Transverse colon (tissue), 4 donors: ENCODE data around the gene CTNNBL1. TPM values are rescaled to one million over a fixed set of nuclear protein-coding genes. Genes with fewer than 3 reads are reported as not detected.
"Not testable (repeated sequence)": the region's sequence is repeated elsewhere in the genome, so short reads cannot be mapped to it uniquely, and the experiment has no call there.

Experiments
- DNase-seq: peaks from one replicate; pipeline ENCODE4 v3.0.0-alpha.2; 2019
- H3K27ac ChIP-seq, 4 donors: fragments of 200-600 bp; sonication (generic); 2 replicates each; pipeline ENCODE4 v1.5.1; 2016 to 2018; ENCODE audit warnings: inconsistent platforms in 4 of 4
- H3K27me3 ChIP-seq: fragments of 200-600 bp; sonication (generic); 2 replicates; pipeline ENCODE4 v1.5.1; 2017; ENCODE audit warnings: inconsistent platforms
- H3K36me3 ChIP-seq, 4 donors: fragments of 200-600 bp; sonication (generic); 2 replicates each; pipeline ENCODE4 v1.5.1; 2017 to 2019; ENCODE audit warnings: inconsistent platforms in 4 of 4
- H3K4me1 ChIP-seq, 4 donors: fragments of 200-600 bp; sonication (generic); 2 replicates each; pipeline ENCODE4 v1.5.1; 2017 to 2020; ENCODE audit warnings: inconsistent platforms in 4 of 4
- H3K4me3 ChIP-seq, 4 donors: fragments of 200-600 bp; sonication (generic); 1 replicate in 1 of 4; 2 replicates in 3 of 4; pipeline versions ENCODE4 v1.5.1 to v1.6.1; 2017 to 2019; ENCODE audit warnings: inconsistent platforms in 4 of 4
- H3K9me3 ChIP-seq, 2 donors: fragments of 200-600 bp; sonication (generic); 2 replicates each; pipeline ENCODE4 v1.5.1; 2017 to 2019; ENCODE audit warnings: inconsistent platforms in 2 of 2
- CTCF ChIP-seq, 5 experiments: fragments of 200-600 bp in 3 of 5; fragments of 450-650 bp in 2 of 5; sonication (generic) in 3 of 5; IDR thresholded peaks; 1 replicate in 2 of 5; 2 replicates in 3 of 5; pipeline ENCODE4 v1.5.1; 2016 to 2017; ENCODE audit warnings: antibody characterized with exemption in 5 of 5, inconsistent platforms in 3 of 5, mild to moderate bottlenecking in 2 of 5, moderate library complexity in 1 of 5
- EP300 ChIP-seq: sonication (generic); formaldehyde crosslinking; IDR thresholded peaks from one replicate; pipeline ENCODE4 v1.6.1; 2017; ENCODE audit warnings: antibody characterized with exemption, low read depth
- POLR2A ChIP-seq: fragments of 450-650 bp; IDR thresholded peaks from one replicate; pipeline ENCODE4 v1.6.1; 2016; ENCODE audit warnings: antibody characterized with exemption, mild to moderate bottlenecking, moderate library complexity
- POLR2AphosphoS5 ChIP-seq, 3 donors: sonication (generic); formaldehyde crosslinking; IDR thresholded peaks; one replicate each; pipeline ENCODE4 v1.6.1; 2016; ENCODE audit warnings: antibody characterized with exemption in 3 of 3
- WGBS, 2 donors: methylation state at CpG; one replicate each; pipeline ENCODE4 v1.1.5; 2018; ENCODE audit warnings: low coverage in 1 of 2; 5-methylcytosine and 5-hydroxymethylcytosine counted together
- in situ Hi-C, 4 donors: fragments of 200-750 bp; cut with MboI; loops; one replicate each; pipeline versions ENCODE4 v1.15.0 to v1.15.1; 2017; ENCODE audit warnings: low sequenced_read_pairs in 3 of 4, low pct_ligation_motif_present in 1 of 4, low pct_unique_long_range_greater_than_20kb in 1 of 4
- intact Hi-C: fragments of 100-400 bp; cut with DNase I; formaldehyde crosslinking; loops from one replicate; pipeline ENCODE4 v1.15.1; 2023; ENCODE audit warnings: low total_unique reads
- total RNA-seq, 4 donors: library from RNA; depleted of rRNA; stranded (reverse); fragments of >200 nt; gene quantifications; one replicate each; pipeline ENCODE4 v1.1.0, GENCODE V29; 2016

CTNNBL1 gene
- total RNA-seq, 4 donors from 2014 or later: 18.7 to 49.0 (median 22.4) TPM

GRCh38 chr20:37695684-37696342 lies 2.0 kb downstream of the CTNNBL1 start:
- no peak for DNase-seq
- peaks cover 6 to 26% (median 10%) of the 10 kb centered on the region in 4 donors for H3K4me1 ChIP-seq
- intact Hi-C loops: no loop called here
- peaks cover 8% of the 10 kb centered on the region for H3K27me3 ChIP-seq
- 50 to 77% methylated on average over 3 of the region's 3 CpGs for WGBS, 2 donors
- TF ChIP-seq EP300 (no peak), POLR2A (no peak), CTCF (IDR thresholded peaks at IDR 0.05) (no peak), POLR2AphosphoS5 (IDR thresholded peaks at IDR 0.05) (no peak)
- no peaks in the 10 kb centered on the region for H3K36me3 ChIP-seq
- no peak overlapping the region for H3K4me3 ChIP-seq
- no peaks in the 10 kb centered on the region for H3K9me3 ChIP-seq
- in situ Hi-C loops: no loop called here
- H3K27ac ChIP-seq: no peak overlapping the region

GRCh38 chr20:37697314-37697713 lies 3.5 kb downstream of the CTNNBL1 start:
- Histone ChIP-seq H3K27ac (no peak overlapping the region), H3K36me3 (no peaks in the 10 kb centered on the region), H3K27me3 (no peaks in the 10 kb centered on the region), H3K9me3 (no peaks in the 10 kb centered on the region), H3K4me3 (no peak overlapping the region), H3K4me1 (peaks cover 6 to 26% (median 10%) of the 10 kb centered on the region in 4 donors)
- TF ChIP-seq POLR2A (no peak), CTCF (IDR thresholded peaks at IDR 0.05) (no peak), POLR2AphosphoS5 (IDR thresholded peaks at IDR 0.05) (no peak), EP300 (no peak)
- in situ Hi-C loops: no loop called here
- intact Hi-C loops: no loop called here
- WGBS, 2 donors: 76 to 96% methylated on average over 4 of the region's 4 CpGs
- DNase-seq: no peak

- 79 to 100% methylated on average over 1 to 2 of the region's 2 CpGs for WGBS, 2 donors
- H3K27ac ChIP-seq: no peak overlapping the region
- H3K9me3 ChIP-seq: no peaks in the 10 kb centered on the region
- in situ Hi-C loops (no loop called here), intact Hi-C loops (no loop called here)
- H3K4me1 ChIP-seq: peaks cover 6 to 26% (median 10%) of the 10 kb centered on the region in 4 donors
- no peaks in the 10 kb centered on the region for H3K36me3 ChIP-seq
- no peak for TF ChIP-seq EP300
- no peak for TF ChIP-seq CTCF (IDR thresholded peaks at IDR 0.05)
- no peak for TF ChIP-seq POLR2A
- TF ChIP-seq POLR2AphosphoS5 (IDR thresholded peaks at IDR 0.05): no peak
- H3K4me3 ChIP-seq: no peak overlapping the region
- no peaks in the 10 kb centered on the region for H3K27me3 ChIP-seq
- no peak for DNase-seq
Measured at GRCh38 chr20:37699202-37699601, 5.4 kb downstream of the CTNNBL1 start.

- Histone ChIP-seq H3K4me1 (peaks cover 0 to 16% (median 1%) of the 10 kb centered on the region in 4 donors), H3K27ac (no peak overlapping the region), H3K27me3 (no peaks in the 10 kb centered on the region), H3K4me3 (no peak overlapping the region), H3K9me3 (no peaks in the 10 kb centered on the region), H3K36me3 (no peaks in the 10 kb centered on the region)
- in situ Hi-C loops (no loop called here), intact Hi-C loops (loop anchor here (5.0 kb wide), 2 partner anchors 117 to 648 kb away; no protein-coding TSS in a partner anchor)
- DNase-seq: no peak
- 89 to 95% methylated on average over 4 of the region's 4 CpGs for WGBS, 2 donors
- TF ChIP-seq POLR2A: no peak
Measured at GRCh38 chr20:37700301-37700700, 6.5 kb downstream of the CTNNBL1 start.

GRCh38 chr20:37701676-37702075 lies 7.8 kb downstream of the CTNNBL1 start:
- WGBS, 2 donors: 91 to 94% methylated on average over 9 to 17 of the region's 17 CpGs
- intact Hi-C loops: loop anchor here (5.0 kb wide), 2 partner anchors 116 to 649 kb away; no protein-coding TSS in a partner anchor

More at GRCh38 chr20:37701676-37702075, 7.8 kb downstream of the CTNNBL1 start:
- H3K36me3 ChIP-seq, H3K27ac ChIP-seq, H3K4me1 ChIP-seq, H3K27me3 ChIP-seq, H3K4me3 ChIP-seq, DNase-seq, in situ Hi-C loops, H3K9me3 ChIP-seq: not testable (repeated sequence)
